ENCODE data around the gene SSUH2. TPM values are rescaled to one million over a fixed set of nuclear protein-coding genes. Genes with fewer than 3 reads are reported as not detected.

SSUH2 gene
- total RNA-seq, 8 experiments from 2014 or later, result 0.16 to 1.3 (median 0.37) TPM

DNA sequence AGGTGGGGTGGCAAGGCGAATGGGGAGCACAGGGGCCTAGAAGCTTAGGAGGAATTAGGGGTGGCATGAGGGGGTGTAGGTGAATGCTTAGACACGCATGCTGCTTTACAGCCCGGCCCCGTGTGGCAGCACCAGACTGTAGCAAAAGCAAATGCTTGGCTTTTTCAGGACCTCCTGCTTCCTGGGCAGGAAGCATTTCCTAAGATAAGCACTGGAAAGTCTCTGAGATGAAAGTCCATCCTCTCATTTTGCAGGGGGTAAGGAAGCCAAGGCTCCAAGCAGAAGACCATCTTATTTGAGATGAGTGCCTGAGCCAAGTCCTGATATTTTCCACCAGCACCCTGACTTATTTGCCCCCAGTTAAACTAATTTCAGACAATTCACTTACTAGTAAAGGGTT, 12.9 kb downstream of the SSUH2 start:
- ATAC-seq (replicated peaks in 6 of 8), result no peak
- Histone ChIP-seq H3K4me1 (replicated peaks in 1 of 2) (peaks cover 0 to 5% of the 10 kb centered on the region in 2 donors), H3K27ac (no peak overlapping the region), H3K4me3 (no peak overlapping the region)
- WGBS, 10 experiments, result 60 to 100% methylated on average over 1 to 2 of the region's 4 CpGs; no CpG with 5 or more reads in 8 of the 10 experiments
- in situ Hi-C loops (cut with MboI; ENCODE audit: low pct_unique_long_range_greater_than_20kb in 2 of 9, low sequenced_read_pairs in 9 of 9, unreplicated experiment in 9 of 9), result no loop called here

DNA sequence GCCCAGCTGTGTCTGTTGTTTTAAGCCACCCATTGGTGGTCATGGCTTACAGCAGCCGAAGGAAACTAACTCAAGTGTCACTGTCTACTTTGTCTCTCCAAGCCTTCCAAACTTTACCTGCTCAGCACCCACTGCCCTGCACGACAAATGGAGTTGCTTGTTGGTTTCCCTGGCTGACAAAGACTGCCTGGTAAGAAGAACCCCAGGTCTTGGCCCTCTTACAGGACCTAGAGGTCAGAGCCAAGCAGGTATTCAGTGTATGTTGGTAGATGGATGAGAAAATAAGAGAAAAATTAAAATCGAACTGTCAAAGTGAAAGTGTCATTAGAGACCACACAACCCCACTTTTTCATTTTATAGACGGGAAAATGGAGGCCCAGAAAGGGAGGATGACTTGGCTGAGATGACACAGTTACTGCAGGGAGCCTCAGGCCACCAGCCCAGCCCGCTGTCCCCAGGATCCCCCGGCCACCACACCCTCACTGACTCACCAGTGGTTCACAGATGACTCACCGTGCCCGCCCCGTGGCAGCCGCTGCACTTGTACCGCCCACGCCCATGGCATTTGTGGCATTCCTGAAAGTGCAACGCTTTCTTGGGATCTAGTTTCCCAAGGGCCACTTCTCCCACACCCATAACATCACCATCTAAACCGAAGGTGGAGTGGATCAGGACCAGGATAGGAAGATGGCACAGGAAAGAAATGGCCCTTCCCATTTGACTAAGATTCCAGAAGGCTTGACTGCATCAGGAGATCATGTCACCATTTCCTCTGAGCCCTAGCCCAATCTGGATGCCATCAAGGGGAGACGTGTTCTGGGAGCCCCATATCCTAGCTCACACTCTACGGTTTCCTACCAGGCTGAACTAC, 15.2 kb downstream of the SSUH2 start:
- in situ Hi-C loops (cut with MboI; ENCODE audit: low pct_unique_long_range_greater_than_20kb in 2 of 9, low sequenced_read_pairs in 9 of 9, unreplicated experiment in 9 of 9), result loop anchor here in 1 of 9 experiments (10.0 kb wide), 1 partner anchor 195 kb away; no protein-coding TSS in a partner anchor
- no peak overlapping the region for H3K4me3 ChIP-seq
- no peak overlapping the region for H3K27ac ChIP-seq
- H3K4me1 ChIP-seq (replicated peaks in 1 of 2), result peaks cover 0 to 5% of the 10 kb centered on the region in 2 donors
- ATAC-seq (replicated peaks in 6 of 8), result peak in 3 of 8 experiments; percentile 94 to 95 (median 95)
- 23 to 100% (median 81%) methylated on average over 1 to 4 of the region's 16 CpGs; no CpG with 5 or more reads in 2 of the 10 experiments for WGBS, 10 experiments

DNA sequence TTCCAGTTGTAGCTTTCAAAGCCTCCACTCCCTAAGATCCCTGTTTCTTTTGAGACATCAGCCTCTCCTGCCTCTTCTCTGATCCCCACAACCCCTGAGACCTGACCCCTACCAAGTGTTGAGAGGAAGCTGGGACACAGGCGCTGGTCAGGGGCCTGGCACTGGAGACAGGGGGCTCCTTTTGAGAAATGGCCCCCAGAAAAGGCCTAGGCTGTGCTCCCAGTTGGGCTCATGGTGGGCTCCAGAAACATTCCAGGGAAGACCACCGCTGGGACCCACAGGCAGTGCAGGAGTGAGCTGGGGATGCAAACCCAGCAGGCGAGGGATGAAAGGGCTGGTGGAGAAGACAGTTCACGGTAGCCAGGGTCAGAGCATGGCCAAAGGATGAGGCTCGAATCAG, 16.6 kb downstream of the SSUH2 start:
- no peak overlapping the region for H3K4me3 ChIP-seq
- no peak overlapping the region for H3K27ac ChIP-seq
- in situ Hi-C loops (cut with MboI; ENCODE audit: low pct_unique_long_range_greater_than_20kb in 2 of 9, low sequenced_read_pairs in 9 of 9, unreplicated experiment in 9 of 9), result loop anchor here in 1 of 9 experiments (10.0 kb wide), 1 partner anchor 193 kb away; no protein-coding TSS in a partner anchor
- 60 to 100% (median 100%) methylated on average over 1 to 4 of the region's 5 CpGs; no CpG with 5 or more reads in 3 of the 10 experiments for WGBS, 10 experiments
- H3K4me1 ChIP-seq (replicated peaks in 1 of 2), result peaks cover 3 to 10% of the 10 kb centered on the region in 2 donors
- ATAC-seq (replicated peaks in 6 of 8), result no peak

DNA sequence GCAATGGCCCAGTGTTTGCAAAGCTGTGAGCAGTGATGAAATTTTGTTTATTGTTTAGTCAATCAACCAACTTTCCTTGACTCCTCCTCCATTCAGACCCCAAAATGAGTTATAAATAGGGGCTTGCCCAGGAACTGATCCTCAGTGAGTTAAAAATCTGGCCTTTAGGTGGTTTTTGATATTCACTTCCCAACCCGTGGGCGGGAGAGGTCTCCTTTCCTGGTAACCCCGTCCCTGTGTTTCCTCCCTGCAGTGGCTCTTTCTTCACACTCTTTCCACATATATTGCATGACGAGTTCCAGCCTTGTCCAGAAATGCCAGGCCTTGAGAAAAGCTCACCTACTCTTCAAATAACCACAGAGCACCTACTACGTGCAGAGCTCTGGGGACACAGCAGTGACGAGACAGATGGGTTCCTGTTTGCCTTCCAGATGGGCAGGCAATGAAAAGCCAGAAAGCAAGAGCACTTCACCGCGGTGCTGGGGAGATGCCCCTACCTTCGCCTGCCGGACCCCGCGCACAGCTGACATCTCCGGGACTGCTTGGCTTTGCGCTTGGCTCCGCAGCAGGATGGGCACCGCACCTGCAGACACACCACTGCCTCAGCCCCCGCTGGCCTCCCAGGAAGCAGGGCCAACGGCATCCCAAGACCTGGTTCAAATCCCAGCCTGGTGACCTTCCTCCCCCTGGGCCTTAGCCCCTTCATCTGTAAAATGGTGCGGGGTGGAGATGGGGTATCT, 17.2 kb downstream of the SSUH2 start:
- no peak overlapping the region for H3K27ac ChIP-seq
- in situ Hi-C loops (cut with MboI; ENCODE audit: low pct_unique_long_range_greater_than_20kb in 2 of 9, low sequenced_read_pairs in 9 of 9, unreplicated experiment in 9 of 9), result loop anchor here in 1 of 9 experiments (10.0 kb wide), 1 partner anchor 193 kb away; no protein-coding TSS in a partner anchor
- WGBS, 10 experiments, result 75 to 100% (median 86%) methylated on average over 1 to 14 of the region's 19 CpGs; no CpG with 5 or more reads in 1 of the 10 experiments
- H3K4me1 ChIP-seq (replicated peaks in 1 of 2), result peaks cover 6 to 15% of the 10 kb centered on the region in 2 donors
- ATAC-seq (replicated peaks in 6 of 8), result no peak
- H3K4me3 ChIP-seq, result no peak overlapping the region

DNA sequence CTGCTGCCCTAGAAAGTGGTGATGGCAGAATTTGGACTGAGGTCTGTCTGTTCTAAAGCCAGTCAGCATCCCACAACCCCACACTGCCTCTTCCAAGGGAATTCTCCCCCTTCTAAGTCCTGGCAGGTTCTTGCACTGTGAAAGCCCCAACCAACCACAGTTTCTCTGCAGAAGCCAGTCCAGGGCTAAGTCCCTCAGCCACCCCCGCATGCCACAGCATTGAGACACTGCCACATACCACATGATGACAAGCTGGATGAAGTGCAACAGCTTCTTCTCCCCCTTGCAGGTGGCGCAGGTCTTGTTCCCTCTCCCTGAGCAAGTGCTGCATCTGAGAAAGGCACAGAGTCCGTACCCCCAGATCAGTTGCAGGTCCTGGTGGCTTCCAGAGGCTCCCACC, 18.6 kb downstream of the SSUH2 start:
- Histone ChIP-seq H3K4me3 (no peak overlapping the region), H3K4me1 (replicated peaks in 1 of 2) (peaks cover 6 to 11% of the 10 kb centered on the region in 2 donors), H3K27ac (no peak overlapping the region)
- in situ Hi-C loops (cut with MboI; ENCODE audit: low pct_unique_long_range_greater_than_20kb in 2 of 9, low sequenced_read_pairs in 9 of 9, unreplicated experiment in 9 of 9), result loop anchor here in 1 of 9 experiments (10.0 kb wide), 1 partner anchor 191 kb away; no protein-coding TSS in a partner anchor
- WGBS, 10 experiments, result 90 to 100% (median 100%) methylated on average over 1 to 3 of the region's 3 CpGs; no CpG with 5 or more reads in 6 of the 10 experiments
- no peak for ATAC-seq (replicated peaks in 6 of 8)

DNA sequence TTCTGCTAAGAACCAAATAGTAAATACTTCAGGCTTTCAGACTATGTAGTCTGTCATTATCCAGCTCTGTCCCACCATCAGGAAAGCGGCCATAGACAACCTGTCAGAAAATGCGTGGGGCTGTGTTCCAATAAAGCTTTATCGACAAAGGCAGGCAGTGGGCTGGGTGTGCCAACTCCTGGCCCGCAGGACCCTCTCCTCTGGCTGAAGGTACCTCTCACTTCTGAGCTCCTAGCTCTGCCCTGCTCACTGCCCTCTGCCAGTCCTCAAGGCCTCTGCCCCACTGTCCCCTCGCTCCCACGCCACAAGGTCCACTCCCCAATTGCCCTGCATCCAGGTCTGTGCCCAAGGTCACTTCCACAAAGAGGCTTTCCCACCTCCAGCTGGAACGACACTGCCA, 20.0 kb downstream of the SSUH2 start:
- H3K4me1 ChIP-seq (replicated peaks in 1 of 2), result peaks cover 6 to 11% of the 10 kb centered on the region in 2 donors
- ATAC-seq (replicated peaks in 6 of 8), result no peak
- H3K4me3 ChIP-seq, result no peak overlapping the region
- in situ Hi-C loops (cut with MboI; ENCODE audit: low pct_unique_long_range_greater_than_20kb in 2 of 9, low sequenced_read_pairs in 9 of 9, unreplicated experiment in 9 of 9), result loop anchor here in 5 of 9 experiments (10.0 to 25.0 kb wide), 3 partner anchors 187 to 312 kb away; no protein-coding TSS in a partner anchor
- no peak overlapping the region for H3K27ac ChIP-seq
- WGBS, 10 experiments, result 90 to 98% (median 93%) methylated on average over 2 to 5 of the region's 7 CpGs; no CpG with 5 or more reads in 5 of the 10 experiments

DNA sequence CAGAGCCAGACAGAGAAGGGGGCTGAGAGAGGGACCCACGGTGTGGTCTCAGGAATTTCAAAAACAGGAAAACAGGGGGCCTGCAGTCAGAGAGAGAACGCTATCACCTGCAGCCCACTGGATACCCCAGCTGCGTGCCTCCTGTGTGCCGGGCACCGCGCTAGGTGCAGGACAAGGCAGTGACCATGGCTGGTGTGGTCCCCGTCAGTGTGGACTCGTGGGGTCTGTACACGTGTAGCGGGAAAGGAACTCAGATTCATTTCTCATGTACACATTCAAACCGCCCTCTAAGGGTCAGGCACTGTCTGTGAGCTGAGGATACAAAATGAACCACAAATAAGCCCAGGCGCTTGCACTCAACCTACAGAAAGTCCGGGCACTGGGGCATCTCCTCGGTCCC, 20.9 kb downstream of the SSUH2 start:
- in situ Hi-C loops (cut with MboI; ENCODE audit: low pct_unique_long_range_greater_than_20kb in 2 of 9, low sequenced_read_pairs in 9 of 9, unreplicated experiment in 9 of 9), result loop anchor here in 5 of 9 experiments (10.0 to 25.0 kb wide), 3 partner anchors 186 to 311 kb away; no protein-coding TSS in a partner anchor
- H3K4me1 ChIP-seq (replicated peaks in 1 of 2), result peaks cover 6 to 11% of the 10 kb centered on the region in 2 donors
- no peak for ATAC-seq (replicated peaks in 6 of 8)
- H3K4me3 ChIP-seq, result no peak overlapping the region
- no peak overlapping the region for H3K27ac ChIP-seq
- 33 to 100% (median 89%) methylated on average over 1 to 7 of the region's 14 CpGs; no CpG with 5 or more reads in 4 of the 10 experiments for WGBS, 10 experiments

DNA sequence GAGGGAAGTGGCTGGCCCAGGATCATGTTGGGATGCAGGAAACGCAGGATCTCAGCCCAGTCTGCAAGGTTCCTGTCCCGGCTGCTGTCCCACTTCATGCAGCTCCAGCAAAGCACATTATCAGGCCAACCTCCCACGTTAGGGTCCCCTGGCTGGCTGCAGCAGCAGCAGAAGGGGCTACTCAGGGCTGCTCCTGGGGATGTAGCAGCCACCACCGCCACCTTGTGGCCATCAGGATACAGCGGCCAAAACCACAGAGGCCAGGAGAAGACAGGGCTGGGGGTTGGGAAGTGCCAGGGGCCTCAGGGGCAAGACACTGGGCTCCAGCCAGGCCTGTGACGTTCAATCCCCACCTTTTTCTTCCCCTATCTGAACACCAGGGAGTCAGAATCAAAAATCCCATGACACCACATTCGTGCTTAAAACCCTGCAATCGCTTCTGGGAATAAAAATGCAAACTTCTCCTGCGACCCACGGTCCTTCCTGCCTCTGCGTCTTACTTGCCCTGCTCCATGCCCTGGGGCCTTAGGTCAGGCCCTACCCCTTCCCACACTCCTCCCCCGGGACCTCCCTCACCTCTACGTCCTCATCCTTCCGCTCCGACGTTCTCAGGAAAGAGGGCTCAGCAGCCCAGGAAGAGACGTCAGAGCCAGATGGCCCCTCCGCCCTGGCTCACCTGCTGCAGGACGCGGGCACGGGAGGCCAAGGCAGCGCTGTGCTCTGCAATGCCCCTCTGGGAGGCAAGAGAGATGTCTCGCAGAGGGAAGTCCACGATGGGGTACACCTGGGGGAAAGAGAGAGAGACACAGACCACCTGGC, 21.5 kb downstream of the SSUH2 start:
- ATAC-seq (replicated peaks in 6 of 8), result peak; percentile 96 to 100 (median 100)
- no peak overlapping the region for H3K27ac ChIP-seq
- in situ Hi-C loops (cut with MboI; ENCODE audit: low pct_unique_long_range_greater_than_20kb in 2 of 9, low sequenced_read_pairs in 9 of 9, unreplicated experiment in 9 of 9), result loop anchor here in 5 of 9 experiments (10.0 to 25.0 kb wide), 3 partner anchors 186 to 311 kb away; no protein-coding TSS in a partner anchor
- peaks cover 6 to 11% of the 10 kb centered on the region in 2 donors for H3K4me1 ChIP-seq (replicated peaks in 1 of 2)
- H3K4me3 ChIP-seq, result no peak overlapping the region
- 0 to 83% (median 14%) methylated on average over 1 to 12 of the region's 24 CpGs; no CpG with 5 or more reads in 2 of the 10 experiments for WGBS, 10 experiments

DNA sequence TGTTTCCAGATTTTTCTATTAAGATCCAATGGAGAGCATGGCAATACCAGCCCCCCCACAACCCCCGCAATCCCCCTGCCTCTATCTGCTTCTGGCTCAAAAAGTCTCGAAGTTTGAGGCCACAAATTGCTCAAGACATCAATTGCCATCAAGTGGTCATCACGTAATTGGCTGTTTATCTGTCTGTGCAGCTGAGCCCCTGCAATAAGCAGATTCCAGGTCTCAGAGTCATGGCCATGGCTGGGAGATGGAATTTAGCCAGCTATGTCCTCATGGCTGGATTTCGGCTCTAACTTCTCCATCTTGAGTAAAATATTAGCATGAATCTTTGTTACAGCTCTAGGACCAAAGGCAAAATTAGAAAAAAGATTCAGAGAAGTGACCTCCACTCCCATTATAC, 22.7 kb downstream of the SSUH2 start:
- peaks cover 6 to 11% of the 10 kb centered on the region in 2 donors for H3K4me1 ChIP-seq (replicated peaks in 1 of 2)
- in situ Hi-C loops (cut with MboI; ENCODE audit: low pct_unique_long_range_greater_than_20kb in 2 of 9, low sequenced_read_pairs in 9 of 9, unreplicated experiment in 9 of 9), result loop anchor here in 5 of 9 experiments (10.0 to 25.0 kb wide), 3 partner anchors 185 to 310 kb away; no protein-coding TSS in a partner anchor
- WGBS, 10 experiments, result 56 to 100% (median 70%) methylated on average over 1 to 4 of the region's 4 CpGs; no CpG with 5 or more reads in 5 of the 10 experiments
- ATAC-seq (replicated peaks in 6 of 8), result no peak
- no peak overlapping the region for H3K4me3 ChIP-seq
- H3K27ac ChIP-seq, result no peak overlapping the region

DNA sequence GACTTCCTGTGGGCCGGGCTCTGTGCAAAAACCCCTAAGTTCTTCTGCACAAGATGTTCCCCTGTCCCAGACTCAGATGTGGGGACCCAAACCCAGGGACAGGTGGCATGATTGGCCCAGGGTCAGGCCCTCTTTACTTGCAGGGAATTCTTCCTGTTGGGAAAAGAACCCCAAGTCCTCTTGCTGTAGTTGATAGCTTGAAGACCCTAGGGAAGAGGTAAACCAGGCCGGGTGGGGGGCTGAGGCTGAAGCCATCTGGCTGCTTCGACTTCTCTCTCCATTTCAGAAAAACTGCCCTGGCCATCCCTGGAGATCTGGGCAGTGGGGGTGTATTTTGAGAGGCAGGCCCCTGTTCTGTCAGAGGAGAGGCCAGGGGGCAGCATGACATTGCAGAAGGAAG, 23.5 kb downstream of the SSUH2 start:
- Histone ChIP-seq H3K4me1 (replicated peaks in 1 of 2) (peaks cover 6 to 11% of the 10 kb centered on the region in 2 donors), H3K4me3 (no peak overlapping the region), H3K27ac (no peak overlapping the region)
- no peak for ATAC-seq (replicated peaks in 6 of 8)
- in situ Hi-C loops (cut with MboI; ENCODE audit: low pct_unique_long_range_greater_than_20kb in 2 of 9, low sequenced_read_pairs in 9 of 9, unreplicated experiment in 9 of 9), result loop anchor here in 5 of 9 experiments (10.0 to 25.0 kb wide), 3 partner anchors 184 to 309 kb away; no protein-coding TSS in a partner anchor
- 67 to 100% (median 80%) methylated on average over 1 to 3 of the region's 3 CpGs; no CpG with 5 or more reads in 5 of the 10 experiments for WGBS, 10 experiments

DNA sequence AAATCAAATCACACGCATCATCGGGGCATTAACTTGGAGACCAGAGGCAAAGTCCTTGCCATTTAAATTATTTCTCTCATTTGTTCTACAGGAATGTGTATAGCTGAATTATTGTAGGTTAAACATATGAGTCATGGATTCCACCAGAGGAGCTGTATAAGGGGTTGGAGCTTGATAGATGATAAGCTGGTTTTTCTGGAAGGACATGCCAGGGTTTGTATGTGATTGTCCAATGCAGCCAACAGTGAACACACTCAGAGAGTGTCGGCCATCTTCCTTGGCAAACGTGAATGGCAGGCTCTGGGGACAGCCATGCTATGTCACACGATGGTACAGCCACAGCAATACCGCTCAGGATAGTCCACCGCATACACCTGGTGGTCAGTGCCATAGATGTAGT, 25.1 kb downstream of the SSUH2 start:
- in situ Hi-C loops (cut with MboI; ENCODE audit: low pct_unique_long_range_greater_than_20kb in 2 of 9, low sequenced_read_pairs in 9 of 9, unreplicated experiment in 9 of 9), result loop anchor here in 5 of 9 experiments (25.0 kb wide), 2 partner anchors 182 to 307 kb away; no protein-coding TSS in a partner anchor
- H3K27ac ChIP-seq, result no peak overlapping the region
- ATAC-seq (replicated peaks in 6 of 8), result no peak
- H3K4me1 ChIP-seq (replicated peaks in 1 of 2), result peaks cover 6 to 11% of the 10 kb centered on the region in 2 donors
- WGBS, 10 experiments, result 80 to 100% (median 96%) methylated on average over 1 to 7 of the region's 7 CpGs; no CpG with 5 or more reads in 3 of the 10 experiments
- no peak overlapping the region for H3K4me3 ChIP-seq

Data from motor neuron (in vitro differentiated cells).